Upper lobe of right lung (tissue), 1 donor: ENCODE data around the gene ERVFRD-1. TPM values are rescaled to one million over a fixed set of nuclear protein-coding genes. Genes with fewer than 3 reads are reported as not detected.
A peak's percentile ranks its signal among the peaks of the same experiment; 100 is the strongest.

Experiments
- ATAC-seq: fragments of 200-7000 bp; cut with Tn5 transposase; one replicate; pipeline ENCODE4 v1.9.1; 2020; ENCODE audit warnings: mild to moderate bottlenecking, moderate library complexity
- DNase-seq: peaks from one replicate; pipeline ENCODE4 v3.0.0-alpha.2; 2020
- H3K27ac ChIP-seq: fragments of 200-600 bp; one replicate; pipeline ENCODE4 v1.8.0; 2022
- H3K27me3 ChIP-seq: fragments of 200-600 bp; one replicate; pipeline ENCODE4 v1.8.0; 2022; ENCODE audit warnings: mild to moderate bottlenecking
- H3K36me3 ChIP-seq: fragments of 200-600 bp; one replicate; pipeline ENCODE4 v1.8.0; 2022
- H3K4me1 ChIP-seq: fragments of 200-600 bp; one replicate; pipeline ENCODE4 v1.8.0; 2022
- H3K4me3 ChIP-seq: fragments of 200-600 bp; one replicate; pipeline ENCODE4 v1.8.0; 2022; ENCODE audit warnings: mild to moderate bottlenecking
- H3K9me3 ChIP-seq: fragments of 200-600 bp; one replicate; pipeline ENCODE4 v1.8.0; 2022
- intact Hi-C: fragments of 100-400 bp; cut with DNase I; formaldehyde crosslinking; loops from one replicate; pipeline ENCODE4 v1.11.0; 2022
- long read RNA-seq: library from polyadenylated mRNA; unstranded; transcript quantifications from one replicate; pipeline ENCODE4 v2.0.0, GENCODE V29; 2021
- total RNA-seq: library from RNA; stranded (reverse); fragmentation: NEBNext Ultra II Directional; extraction: Animal tissue kit (Norgen Biotek cat#: 25700); gene quantifications from one replicate; pipeline ENCODE4 v1.2.1, GENCODE V29; 2021
- TF ChIP-seq, protein P1 (sequence below): fragments of 200-600 bp; IDR thresholded peaks from one replicate; pipeline ENCODE4 v1.8.0; 2022; ENCODE audit warnings: antibody characterized with exemption
- donor health status: DM: no; HTN: yes; CAD: no; lungs with severe emphysema.

The ERVFRD-1 gene
- 0.55 TPM for total RNA-seq
- long read RNA-seq: 0 reads

DNA sequence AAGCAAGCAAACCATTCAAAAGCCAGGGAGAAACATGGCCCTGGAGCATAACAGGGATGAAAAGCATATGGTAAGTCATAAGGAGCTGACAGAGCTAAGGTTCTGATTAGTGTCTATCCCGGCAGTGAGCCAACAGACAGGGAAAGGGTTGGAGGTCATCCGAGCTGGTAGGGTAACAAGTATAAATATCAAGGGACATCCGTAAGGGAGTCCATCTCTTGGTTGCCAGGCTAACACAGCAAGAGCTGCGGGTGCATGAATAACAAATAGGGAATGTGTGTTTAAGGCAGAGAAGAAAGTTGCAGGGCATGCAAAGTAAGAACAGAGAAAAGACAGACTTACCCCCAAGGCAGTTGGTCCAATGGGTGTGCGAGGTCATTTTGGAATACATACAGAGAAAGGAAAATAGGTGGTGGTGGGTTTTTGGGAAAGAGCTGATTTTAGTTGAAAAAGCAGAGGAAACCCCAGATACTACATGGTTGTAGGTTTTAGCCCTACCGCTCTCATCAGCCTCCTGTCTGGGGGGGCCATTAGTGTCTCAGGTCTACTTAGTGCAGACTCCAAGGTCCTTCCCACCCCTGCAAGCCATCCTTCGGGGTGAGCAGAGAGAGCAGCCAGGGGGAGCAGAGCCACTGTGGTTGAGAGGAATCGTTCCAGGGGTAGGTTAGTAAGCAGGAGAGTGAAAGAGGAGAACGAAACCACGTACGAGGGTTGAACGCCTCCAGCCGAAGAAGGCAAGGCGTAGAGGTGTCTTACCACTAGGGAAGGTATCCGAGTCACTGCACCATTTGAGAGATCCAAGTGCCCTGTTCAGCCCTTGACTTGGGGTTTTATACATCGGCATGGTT, at the start of gene ERVFRD-1:
Gene ERVFRD-1 (minus strand): TSS at position 805 of the 848 bp plus-strand sequence. CDS start 6,415 bp downstream, outside the sequence.
- peak within 1 kb of the TSS; percentile 14 for H3K4me3 ChIP-seq

DNA sequence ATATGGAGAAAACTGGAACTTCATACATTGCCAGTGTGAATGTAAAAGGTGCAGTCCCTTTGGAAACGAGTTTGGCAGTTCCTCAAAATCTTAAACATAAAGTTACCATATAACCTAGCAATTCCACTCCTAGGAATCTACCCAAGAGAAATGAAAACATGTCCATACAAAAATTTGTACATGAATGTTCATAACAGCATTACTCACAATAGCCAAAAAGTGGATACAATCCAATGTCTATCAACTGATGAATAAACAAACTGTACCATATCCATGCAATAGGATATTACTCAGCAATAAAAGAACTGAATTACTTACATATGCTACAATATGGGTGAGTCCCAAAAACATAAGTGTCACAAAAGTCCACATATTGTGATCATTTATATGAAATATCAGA, 48.7 kb upstream of the ERVFRD-1 start:
- DNase-seq: no peak
- Histone ChIP-seq H3K4me1 (no peaks in the 10 kb centered on the region), H3K4me3 (no peak overlapping the region), H3K27me3 (no peaks in the 10 kb centered on the region), H3K36me3 (no peaks in the 10 kb centered on the region), H3K27ac (no peak overlapping the region), H3K9me3 (no peaks in the 10 kb centered on the region)
- intact Hi-C loops: no loop called here
- TF ChIP-seq, protein P1, sequence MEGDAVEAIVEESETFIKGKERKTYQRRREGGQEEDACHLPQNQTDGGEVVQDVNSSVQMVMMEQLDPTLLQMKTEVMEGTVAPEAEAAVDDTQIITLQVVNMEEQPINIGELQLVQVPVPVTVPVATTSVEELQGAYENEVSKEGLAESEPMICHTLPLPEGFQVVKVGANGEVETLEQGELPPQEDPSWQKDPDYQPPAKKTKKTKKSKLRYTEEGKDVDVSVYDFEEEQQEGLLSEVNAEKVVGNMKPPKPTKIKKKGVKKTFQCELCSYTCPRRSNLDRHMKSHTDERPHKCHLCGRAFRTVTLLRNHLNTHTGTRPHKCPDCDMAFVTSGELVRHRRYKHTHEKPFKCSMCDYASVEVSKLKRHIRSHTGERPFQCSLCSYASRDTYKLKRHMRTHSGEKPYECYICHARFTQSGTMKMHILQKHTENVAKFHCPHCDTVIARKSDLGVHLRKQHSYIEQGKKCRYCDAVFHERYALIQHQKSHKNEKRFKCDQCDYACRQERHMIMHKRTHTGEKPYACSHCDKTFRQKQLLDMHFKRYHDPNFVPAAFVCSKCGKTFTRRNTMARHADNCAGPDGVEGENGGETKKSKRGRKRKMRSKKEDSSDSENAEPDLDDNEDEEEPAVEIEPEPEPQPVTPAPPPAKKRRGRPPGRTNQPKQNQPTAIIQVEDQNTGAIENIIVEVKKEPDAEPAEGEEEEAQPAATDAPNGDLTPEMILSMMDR: no peak
- no peak for ATAC-seq

More for the DNA sequence above, at the start of gene ERVFRD-1:
- Histone ChIP-seq H3K4me1 (peaks cover 12% of the 10 kb centered on the region), H3K27me3 (no peaks in the 10 kb centered on the region), H3K9me3 (no peaks in the 10 kb centered on the region), H3K36me3 (no peaks in the 10 kb centered on the region), H3K27ac (no peak within 1 kb of the TSS)
- intact Hi-C loops: no loop called here
- TF ChIP-seq, protein P1: no peak
- ATAC-seq (no peak), DNase-seq (no peak)

DNA sequence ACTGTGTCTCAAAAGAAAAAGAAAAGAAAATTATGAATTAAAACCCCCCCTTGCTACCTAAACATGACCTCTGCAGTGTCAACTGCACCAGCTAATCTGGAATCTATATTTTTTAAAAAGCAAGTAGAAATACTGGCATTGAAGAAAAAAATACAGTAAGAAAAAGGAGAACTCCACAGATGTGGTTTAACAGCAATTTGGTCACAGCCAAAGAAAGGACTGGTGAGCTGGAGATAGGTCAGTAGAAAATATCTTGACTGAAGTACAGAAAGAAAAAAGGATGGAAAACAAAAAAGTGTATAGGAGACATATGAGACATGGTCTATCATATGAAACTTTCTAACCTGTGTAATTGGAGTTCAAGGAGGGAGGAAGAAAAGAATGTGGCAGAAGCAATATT, 44.1 kb upstream of the ERVFRD-1 start:
- no peaks in the 10 kb centered on the region for H3K27me3 ChIP-seq
- no peak for DNase-seq
- no peaks in the 10 kb centered on the region for H3K9me3 ChIP-seq
- no peak overlapping the region for H3K4me3 ChIP-seq
- intact Hi-C loops: no loop called here
- no peaks in the 10 kb centered on the region for H3K4me1 ChIP-seq
- H3K36me3 ChIP-seq: no peaks in the 10 kb centered on the region
- TF ChIP-seq, protein P1: no peak
- no peak for ATAC-seq
- no peak overlapping the region for H3K27ac ChIP-seq

GRCh38 chr6:11153447-11153846, 41.9 kb upstream of the ERVFRD-1 start:
- TF ChIP-seq, protein P1: no peak
- no peak overlapping the region for H3K4me3 ChIP-seq
- H3K27ac ChIP-seq: no peak overlapping the region
- H3K9me3 ChIP-seq: no peaks in the 10 kb centered on the region
- DNase-seq (no peak), ATAC-seq (no peak)
- no peaks in the 10 kb centered on the region for H3K4me1 ChIP-seq
- no peaks in the 10 kb centered on the region for H3K27me3 ChIP-seq
- intact Hi-C loops: no loop called here
- H3K36me3 ChIP-seq: no peaks in the 10 kb centered on the region

- no peak overlapping the region for H3K4me3 ChIP-seq
- no peak for DNase-seq
- H3K36me3 ChIP-seq: no peaks in the 10 kb centered on the region
- ATAC-seq: no peak
- intact Hi-C loops: no loop called here
- H3K4me1 ChIP-seq: no peaks in the 10 kb centered on the region
- H3K27me3 ChIP-seq: no peaks in the 10 kb centered on the region
- no peaks in the 10 kb centered on the region for H3K9me3 ChIP-seq
- H3K27ac ChIP-seq: no peak overlapping the region
- TF ChIP-seq, protein P1: no peak
Measured at GRCh38 chr6:11152581-11152980, 41.1 kb upstream of the ERVFRD-1 start.
